H1 (cell line): ENCODE data around the gene EVA1C. TPM values are rescaled to one million over a fixed set of nuclear protein-coding genes. Genes with fewer than 3 reads are reported as not detected.
"Not testable (repeated sequence)": the region's sequence is repeated elsewhere in the genome, so short reads cannot be mapped to it uniquely, and the experiment has no call there.

Source experiments
- CTCF ChIA-PET: fragments of 300-600 bp; sonication (Branson Sonifier 250); formaldehyde crosslinking; loops from one replicate; lab custom pipeline; 2021; ENCODE audit not compliant: partially characterized antibody; lab: Charles Lee
- POLR2A ChIA-PET: fragments of 300-600 bp; sonication (Branson Sonifier 250); formaldehyde crosslinking; loops from one replicate; lab custom pipeline; 2021; ENCODE audit warnings: inconsistent platforms; ENCODE audit not compliant: partially characterized antibody; lab: Charles Lee
- DNase-seq, 2 experiments: peaks; one replicate each; pipeline versions ENCODE4 v3.0.0 to v3.0.0-alpha.2; 2010 to 2022; ENCODE audit warnings: low spot score in 2 of 2, low read depth in 1 of 2, mixed read lengths in 1 of 2
- FAIRE-seq: peaks from 2 replicates; lab custom pipeline; 2011; peaks lifted over from hg19 to GRCh38; lab: Jason Lieb, UNC
- H2AFZ ChIP-seq: 2 replicates; pipeline ENCODE4 v1.8.1; 2012; ENCODE audit warnings: low read length, inconsistent platforms
- H2AK5ac ChIP-seq: 2 replicates; pipeline ENCODE4 v1.6.1; 2013; ENCODE audit warnings: low read depth, low read length
- H2BK120ac ChIP-seq: replicated peaks from 2 replicates; pipeline ENCODE3; 2013; ENCODE audit warnings: low read depth, low read length, inconsistent platforms
- H2BK12ac ChIP-seq: 2 replicates; pipeline ENCODE4 v1.6.1; 2013; ENCODE audit warnings: low read depth, low read length
- H2BK15ac ChIP-seq: 2 replicates; pipeline ENCODE4 v1.6.1; 2013; ENCODE audit warnings: low read length
- H2BK20ac ChIP-seq: 2 replicates; pipeline ENCODE4 v1.6.1; 2013; ENCODE audit warnings: low read length
- H2BK5ac ChIP-seq: 2 replicates; pipeline ENCODE4 v1.6.1; 2013; ENCODE audit warnings: low read depth, low read length
- H3K14ac ChIP-seq: 2 replicates; pipeline ENCODE4 v1.6.1; 2013; ENCODE audit warnings: inconsistent platforms; ENCODE audit not compliant: insufficient read length
- H3K18ac ChIP-seq: 2 replicates; pipeline ENCODE4 v1.6.1; 2013; ENCODE audit warnings: low read length; ENCODE audit errors: extremely low read depth
- H3K23ac ChIP-seq: 2 replicates; pipeline ENCODE4 v1.6.1; 2013; ENCODE audit warnings: inconsistent platforms; ENCODE audit not compliant: insufficient read length
- H3K23me2 ChIP-seq: 2 replicates; pipeline ENCODE4 v1.6.1; 2013; ENCODE audit warnings: low read depth, low read length
- H3K27ac ChIP-seq: 2 replicates; pipeline ENCODE4 v1.6.1; 2011; ENCODE audit warnings: low read depth, low read length, inconsistent platforms
- H3K27me3 ChIP-seq, 4 experiments: replicated peaks in 1 of 4; 1 replicate in 1 of 4; 2 replicates in 3 of 4; pipeline versions ENCODE4 v1.6.1 to v1.8.1; 2011 to 2013; ENCODE audit warnings: low read length in 3 of 4, mild to moderate bottlenecking in 3 of 4, inconsistent platforms in 2 of 4, mixed read lengths in 2 of 4, moderate library complexity in 1 of 4; ENCODE audit not compliant: control insufficient read depth in 3 of 4, insufficient read depth in 3 of 4; ENCODE audit errors: extremely low read depth in 1 of 4
- H3K36me3 ChIP-seq, 4 experiments: 2 replicates each; pipeline versions ENCODE4 v1.6.1 to v1.8.1; 2011 to 2013; ENCODE audit warnings: mild to moderate bottlenecking in 4 of 4, low read length in 3 of 4, moderate library complexity in 2 of 4, control low read depth in 1 of 4, inconsistent platforms in 1 of 4; ENCODE audit not compliant: insufficient read depth in 4 of 4, control insufficient read depth in 2 of 4
- H3K4ac ChIP-seq: replicated peaks from 2 replicates; pipeline ENCODE3; 2013; ENCODE audit warnings: low read length, low read depth, mixed read lengths, inconsistent platforms; ENCODE audit not compliant: insufficient read length
- H3K4me1 ChIP-seq, 4 experiments: replicated peaks in 1 of 4; 1 replicate in 1 of 4; 2 replicates in 3 of 4; pipeline versions ENCODE4 v1.6.1 to v1.8.1; 2011 to 2013; ENCODE audit warnings: low read length in 3 of 4, inconsistent platforms in 2 of 4, mixed read lengths in 1 of 4; ENCODE audit not compliant: insufficient read depth in 4 of 4, control insufficient read depth in 3 of 4
- H3K4me2 ChIP-seq, 2 experiments: 2 replicates each; pipeline versions ENCODE4 v1.6.1 to v1.8.1; 2011 to 2013; ENCODE audit warnings: low read depth in 2 of 2, low read length in 2 of 2, control low read depth in 1 of 2, inconsistent platforms in 1 of 2, mild to moderate bottlenecking in 1 of 2; ENCODE audit not compliant: insufficient read depth in 1 of 2
- H3K4me3 ChIP-seq, 4 experiments: fragments of 200-600, 300-600 bp in 1 of 4; sonication (generic), shearing (Covaris generic), sonication (Bioruptor Twin) in 1 of 4; 2 replicates each; pipeline versions ENCODE4 v1.5.1 to v1.8.1; 2011 to 2016; ENCODE audit warnings: low read length in 4 of 4, low read depth in 3 of 4, control low read depth in 2 of 4, inconsistent platforms in 2 of 4, mild to moderate bottlenecking in 2 of 4, mixed read lengths in 1 of 4, moderate library complexity in 1 of 4; ENCODE audit not compliant: insufficient read depth in 2 of 4; ENCODE audit errors: extremely low read depth in 1 of 4
- H3K56ac ChIP-seq: replicated peaks from 2 replicates; pipeline ENCODE3; 2013; ENCODE audit warnings: low read depth, mild to moderate bottlenecking, mixed read lengths, low read length, inconsistent platforms; ENCODE audit not compliant: insufficient read length
- H3K79me1 ChIP-seq: 2 replicates; pipeline ENCODE4 v1.6.1; 2013; ENCODE audit warnings: low read depth, low read length, control low read depth
- H3K79me2 ChIP-seq, 2 experiments: 2 replicates each; pipeline versions ENCODE4 v1.6.1 to v1.8.1; 2012 to 2013; ENCODE audit warnings: low read length in 2 of 2, mild to moderate bottlenecking in 2 of 2, inconsistent platforms in 1 of 2; ENCODE audit not compliant: insufficient read depth in 2 of 2, control insufficient read depth in 1 of 2
- H3K9ac ChIP-seq, 4 experiments: replicated peaks in 1 of 4; 1 replicate in 1 of 4; 2 replicates in 3 of 4; pipeline versions ENCODE4 v1.6.1 to v1.8.1; 2011 to 2013; ENCODE audit warnings: low read depth in 3 of 4, low read length in 3 of 4, control low read depth in 2 of 4, mild to moderate bottlenecking in 2 of 4, moderate library complexity in 2 of 4, inconsistent platforms in 1 of 4; ENCODE audit errors: extremely low read depth in 1 of 4
- H3K9me3 ChIP-seq, 2 experiments: 2 replicates each; pipeline versions ENCODE4 v1.6.1 to v1.8.1; 2012 to 2013; ENCODE audit warnings: mild to moderate bottlenecking in 2 of 2, moderate library complexity in 2 of 2, control low read depth in 1 of 2, inconsistent platforms in 1 of 2, low read depth in 1 of 2, low read length in 1 of 2, mixed read lengths in 1 of 2; ENCODE audit not compliant: insufficient read depth in 2 of 2
- H4K20me1 ChIP-seq, 2 experiments: replicated peaks in 1 of 2; 2 replicates each; pipeline versions ENCODE3 to v1.8.1; 2011 to 2013; ENCODE audit warnings: inconsistent platforms in 2 of 2, low read length in 2 of 2, mild to moderate bottlenecking in 1 of 2; ENCODE audit not compliant: insufficient read depth in 2 of 2, control insufficient read depth in 1 of 2
- H4K5ac ChIP-seq: 2 replicates; pipeline ENCODE4 v1.6.1; 2013; ENCODE audit warnings: low read length, low read depth, mixed read lengths, inconsistent platforms; ENCODE audit not compliant: insufficient read length
- H4K8ac ChIP-seq: 2 replicates; pipeline ENCODE4 v1.8.0; 2013; ENCODE audit warnings: mild to moderate bottlenecking, moderate library complexity, low read length, inconsistent platforms; ENCODE audit not compliant: insufficient read depth; ENCODE audit errors: extremely low read depth
- H4K91ac ChIP-seq: replicated peaks from 2 replicates; pipeline ENCODE3; 2013; ENCODE audit warnings: low read length, mixed read lengths, inconsistent platforms; ENCODE audit not compliant: insufficient read length
- WGBS, 2 experiments: shearing (Covaris generic) in 1 of 2; methylation state at CpG; one replicate each; pipeline versions ENCODE4 v1.1.6 to v1.1.7; 2013 to 2015; ENCODE audit warnings: low lambda C conversion rate in 2 of 2, mixed read lengths in 2 of 2, inconsistent platforms in 1 of 2, low coverage in 1 of 2, missing lambda C conversion rate in 1 of 2; ENCODE audit not compliant: insufficient replicate concordance in 2 of 2, insufficient coverage in 1 of 2, insufficient read length in 1 of 2; ENCODE audit errors: extremely low coverage in 1 of 2, missing lambda C conversion rate in 1 of 2; 5-methylcytosine and 5-hydroxymethylcytosine counted together
- polyA plus RNA-seq, 7 experiments: library from polyadenylated mRNA; depleted of rRNA in 3 of 7; stranded (reverse) in 5 of 7; unstranded in 2 of 7; fragments of >200 nt in 5 of 7; fragments of 200-250 nt in 2 of 7; gene quantifications; 1 replicate in 5 of 7; 2 replicates in 1 of 7; 4 replicates in 1 of 7; pipeline versions ENCODE4 v1.2.1 to v1.2.3, GENCODE V29; 2011 to 2013; ENCODE audit warnings: missing spikeins in 2 of 7, mixed read lengths in 2 of 7
- total RNA-seq: library from RNA; stranded (reverse); fragmentation: NEBNext Ultra II Directional; extraction: Animal tissue kit (Norgen Biotek cat#: 25700); gene quantifications from 2 replicates; pipeline ENCODE4 v1.2.1, GENCODE V29; 2021

Gene EVA1C
- total and polyA plus RNA-seq, 2 of the 8 experiments (the other 6 are each of a cell fraction or from before 2014, with no cell fraction given): 2.6 to 3.6 TPM

GRCh38 chr21:32462564-32462963 lies 50.1 kb downstream of the EVA1C start:
- POLR2A ChIA-PET, DNase-seq, CTCF ChIA-PET: not testable (repeated sequence)

More at GRCh38 chr21:32462564-32462963, 50.1 kb downstream of the EVA1C start:
- WGBS, 2 experiments: 93% methylated on average over 3 of the region's 3 CpGs; no CpG with 5 or more reads in 1 of the 2 experiments
- not testable (repeated sequence) for H3K79me1 ChIP-seq, H4K91ac ChIP-seq, H4K5ac ChIP-seq, H3K27me3 ChIP-seq, FAIRE-seq, H3K4me3 ChIP-seq, H3K4ac ChIP-seq, H3K4me1 ChIP-seq, H3K14ac ChIP-seq, H2AK5ac ChIP-seq, H3K9me3 ChIP-seq, H2BK5ac ChIP-seq, H3K36me3 ChIP-seq, H2BK12ac ChIP-seq, H3K23me2 ChIP-seq, H3K27ac ChIP-seq, H3K79me2 ChIP-seq, H3K4me2 ChIP-seq, H2BK20ac ChIP-seq, H2AFZ ChIP-seq, H3K18ac ChIP-seq, H3K56ac ChIP-seq, H4K8ac ChIP-seq, H2BK15ac ChIP-seq, H2BK120ac ChIP-seq, H4K20me1 ChIP-seq, H3K23ac ChIP-seq, H3K9ac ChIP-seq
